NB4 (cell line): ENCODE measurements around the gene FRY.

Experiments
- CTCF ChIP-seq: IDR thresholded peaks from one replicate; pipeline ENCODE4 v1.5.1; 2012; ENCODE audit warnings: low read depth, low read length
- MYC ChIP-seq: IDR thresholded peaks from 2 replicates; pipeline ENCODE4 v1.6.1; 2011; ENCODE audit warnings: low read depth, low read length
- POLR2A ChIP-seq: IDR thresholded peaks from 2 replicates; pipeline ENCODE4 v1.6.1; 2011; ENCODE audit warnings: mild to moderate bottlenecking; ENCODE audit not compliant: insufficient read length; ENCODE audit errors: extremely low read depth
- TF ChIP-seq, protein P1 (sequence below): IDR thresholded peaks from 2 replicates; pipeline ENCODE4 v1.6.1; 2011; ENCODE audit warnings: low read depth, low read length

DNA sequence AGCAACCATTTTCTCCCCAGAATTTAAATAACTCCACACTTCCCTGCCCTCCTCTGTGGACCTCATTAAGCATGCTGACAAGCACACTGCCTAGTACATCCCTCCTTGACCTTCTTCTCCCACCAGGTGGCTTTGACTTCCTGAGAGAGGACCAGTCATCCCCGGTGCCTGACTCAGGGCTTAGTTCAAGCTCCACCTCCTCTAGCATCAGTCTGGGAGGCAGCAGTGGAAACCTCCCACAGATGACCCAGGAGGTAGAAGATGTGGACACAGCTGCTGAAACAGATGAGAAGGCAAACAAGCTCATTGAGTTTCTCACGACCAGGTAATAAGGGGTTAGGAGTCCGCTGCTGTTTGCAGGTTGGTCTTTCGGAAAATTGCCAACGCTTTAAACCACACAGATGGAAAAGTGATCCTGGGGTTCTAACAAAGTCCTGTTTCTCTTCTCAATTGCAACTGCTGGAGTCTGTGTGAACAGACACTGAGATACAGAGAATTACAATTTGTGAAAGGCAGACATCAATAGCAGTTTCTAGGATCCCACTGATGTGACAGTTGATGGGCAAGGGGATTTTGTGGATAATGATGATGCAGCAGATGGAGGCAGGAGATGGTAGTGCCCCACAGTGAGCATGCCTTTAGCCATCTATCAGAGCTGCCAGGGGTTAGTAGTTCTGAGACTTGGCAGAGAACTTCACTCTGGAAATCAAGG lies 196.9 kb downstream of the FRY start:
- TF ChIP-seq CTCF (no peak), POLR2A (no peak), MYC (no peak)
- TF ChIP-seq, protein P1, sequence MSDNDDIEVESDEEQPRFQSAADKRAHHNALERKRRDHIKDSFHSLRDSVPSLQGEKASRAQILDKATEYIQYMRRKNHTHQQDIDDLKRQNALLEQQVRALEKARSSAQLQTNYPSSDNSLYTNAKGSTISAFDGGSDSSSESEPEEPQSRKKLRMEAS = no peak
